Body of pancreas (tissue), 4 donors: ENCODE results near the gene GIGYF2. TPM values are rescaled to one million over a fixed set of nuclear protein-coding genes. Genes with fewer than 3 reads are reported as not detected.
A peak's percentile ranks its signal among the peaks of the same experiment; 100 is the strongest.

Experiments
- ATAC-seq: fragments of 150-250 bp; one replicate; pipeline ENCODE4 v1.9.1; 2016
- DNase-seq, 4 donors: peaks; one replicate each; pipeline ENCODE4 v3.0.0-alpha.2; 2019
- H3K27ac ChIP-seq, 4 donors: fragments of 200-600 bp; sonication (generic); 1 replicate in 3 of 4; 2 replicates in 1 of 4; pipeline versions ENCODE4 v1.5.1 to v1.6.1; 2016 to 2019; ENCODE audit warnings: mild to moderate bottlenecking in 1 of 4, mixed read lengths in 1 of 4, moderate library complexity in 1 of 4
- H3K27me3 ChIP-seq, 2 donors: fragments of 200-600 bp; sonication (generic); one replicate each; pipeline ENCODE4 v1.6.0; 2016; ENCODE audit warnings: mild to moderate bottlenecking in 1 of 2
- H3K36me3 ChIP-seq, 2 donors: fragments of 200-600 bp; sonication (generic); replicated peaks in 1 of 2; 2 replicates each; pipeline ENCODE4 v1.5.1; 2016; ENCODE audit warnings: low read depth in 2 of 2; ENCODE audit not compliant: insufficient read depth in 1 of 2
- H3K4me1 ChIP-seq: fragments of 200-600 bp; sonication (generic); one replicate; pipeline ENCODE4 v1.6.0; 2016
- H3K4me3 ChIP-seq, 2 donors: fragments of 200-600 bp; sonication (generic); 1 replicate in 1 of 2; 2 replicates in 1 of 2; pipeline ENCODE4 v1.5.1; 2016 to 2019
- H3K9me3 ChIP-seq, 3 donors: fragments of 200-600 bp; sonication (generic); 1 replicate in 2 of 3; 2 replicates in 1 of 3; pipeline ENCODE4 v1.5.1; 2016
- CTCF ChIP-seq, 7 experiments: fragments of 450-650 bp in 4 of 7; fragments of 200-600 bp in 3 of 7; sonication (generic) in 3 of 7; IDR thresholded peaks; one replicate each; pipeline ENCODE4 v1.5.1; 2016 to 2019; ENCODE audit warnings: antibody characterized with exemption in 7 of 7
- POLR2A ChIP-seq, 3 donors: fragments of 450-650 bp; IDR thresholded peaks; one replicate each; pipeline ENCODE4 v1.6.1; 2016; ENCODE audit warnings: antibody characterized with exemption in 3 of 3, mild to moderate bottlenecking in 2 of 3
- WGBS, 2 donors: methylation state at CpG; one replicate each; pipeline ENCODE4 v1.1.5; 2017; 5-methylcytosine and 5-hydroxymethylcytosine counted together
- intact Hi-C: fragments of 100-400 bp; cut with DNase I; formaldehyde crosslinking; loops from one replicate; pipeline ENCODE4 v1.15.1; 2023
- total RNA-seq, 2 donors: library from RNA; depleted of rRNA; stranded (reverse); fragments of >200 nt; gene quantifications; one replicate each; pipeline ENCODE4 v1.1.0, GENCODE V29; 2016

GIGYF2 gene
- total RNA-seq, 2 donors from 2014 or later, result 66.2 to 107 TPM

- H3K4me1 ChIP-seq, result peaks cover 52% of the 10 kb centered on the region
- H3K4me3 ChIP-seq, result peak overlapping the region; percentile 73 to 98
- no peaks in the 10 kb centered on the region for H3K9me3 ChIP-seq
- no peaks in the 10 kb centered on the region for H3K36me3 ChIP-seq
- 0% methylated on average over 8 to 11 of the region's 11 CpGs for WGBS, 2 donors
- peak overlapping the region; percentile 84 to 97 (median 96) for H3K27ac ChIP-seq
- TF ChIP-seq CTCF (IDR thresholded peaks at IDR 0.05), result no peak
- no peak for TF ChIP-seq POLR2A (IDR thresholded peaks at IDR 0.05)
- intact Hi-C loops, result no loop called here
- no peak for ATAC-seq
- DNase-seq, result peak; percentile 55 to 64 (median 58)
- no peaks in the 10 kb centered on the region for H3K27me3 ChIP-seq
These were observed 628 bp downstream of the GIGYF2 start for GRCh38 chr2:232697807-232698110.

GRCh38 chr2:232698556-232699091, 1.5 kb downstream of the GIGYF2 start:
- no peaks in the 10 kb centered on the region for H3K36me3 ChIP-seq

GRCh38 chr2:232699110-232699509, 2.0 kb downstream of the GIGYF2 start:
- WGBS, 2 donors, result 48% methylated on average over 2 of the region's 2 CpGs
- intact Hi-C loops, result no loop called here
- peaks cover 55% of the 10 kb centered on the region for H3K4me1 ChIP-seq
- TF ChIP-seq CTCF (IDR thresholded peaks at IDR 0.05) (no peak), POLR2A (IDR thresholded peaks at IDR 0.05) (no peak)
- no peak overlapping the region for H3K4me3 ChIP-seq
- no peaks in the 10 kb centered on the region for H3K27me3 ChIP-seq
- no peak for DNase-seq
- H3K9me3 ChIP-seq, result no peaks in the 10 kb centered on the region
- ATAC-seq, result no peak
- H3K36me3 ChIP-seq, result no peaks in the 10 kb centered on the region
- no peak overlapping the region for H3K27ac ChIP-seq

More at GRCh38 chr2:232698556-232699091, 1.5 kb downstream of the GIGYF2 start:
- no peak for ATAC-seq
- H3K4me1 ChIP-seq, result peaks cover 55% of the 10 kb centered on the region
- no peaks in the 10 kb centered on the region for H3K9me3 ChIP-seq
- no peaks in the 10 kb centered on the region for H3K27me3 ChIP-seq
- H3K4me3 ChIP-seq, result peak overlapping the region; percentile 73 to 98
- intact Hi-C loops, result no loop called here
- peak overlapping the region in 3 of 4 donors; percentile 96 to 97 (median 97) for H3K27ac ChIP-seq
- DNase-seq, result no peak
- TF ChIP-seq CTCF (IDR thresholded peaks at IDR 0.05) (no peak), POLR2A (IDR thresholded peaks at IDR 0.05) (no peak)
- 22 to 28% methylated on average over 4 of the region's 4 CpGs for WGBS, 2 donors

- Histone ChIP-seq H3K4me1 (peaks cover 55% of the 10 kb centered on the region), H3K27me3 (no peaks in the 10 kb centered on the region), H3K9me3 (no peaks in the 10 kb centered on the region), H3K36me3 (no peaks in the 10 kb centered on the region), H3K27ac (no peak overlapping the region), H3K4me3 (no peak overlapping the region)
- 65 to 67% methylated on average over 1 of the region's 1 CpG for WGBS, 2 donors
- TF ChIP-seq CTCF (IDR thresholded peaks at IDR 0.05) (no peak), POLR2A (IDR thresholded peaks at IDR 0.05) (no peak)
- DNase-seq (no peak), ATAC-seq (no peak)
- intact Hi-C loops, result no loop called here
These were observed 3.0 kb downstream of the GIGYF2 start for GRCh38 chr2:232700154-232700553.

GRCh38 chr2:232707076-232707475, 9.9 kb downstream of the GIGYF2 start:
- 85 to 95% methylated on average over 4 of the region's 4 CpGs for WGBS, 2 donors
- ATAC-seq, result no peak
- peaks cover 0 to 8% of the 10 kb centered on the region in 2 donors for H3K36me3 ChIP-seq

More at GRCh38 chr2:232707076-232707475, 9.9 kb downstream of the GIGYF2 start:
- H3K4me3 ChIP-seq, result no peak overlapping the region
- TF ChIP-seq CTCF (IDR thresholded peaks at IDR 0.05), result no peak
- no peak for DNase-seq
- peaks cover 9% of the 10 kb centered on the region for H3K4me1 ChIP-seq
- H3K9me3 ChIP-seq, result no peaks in the 10 kb centered on the region
- H3K27ac ChIP-seq, result no peak overlapping the region
- H3K27me3 ChIP-seq, result no peaks in the 10 kb centered on the region
- intact Hi-C loops, result no loop called here
